HUES6 (cell line): ENCODE data around the gene RTN4R.
"Not testable (repeated sequence)": the region's sequence is repeated elsewhere in the genome, so short reads cannot be mapped to it uniquely, and the experiment has no call there.

Experiments
- H3K27ac ChIP-seq: 2 replicates; pipeline ENCODE4 v1.7.0; 2013; ENCODE audit warnings: low read depth, mild to moderate bottlenecking, low read length, inconsistent platforms
- H3K27me3 ChIP-seq: 2 replicates; pipeline ENCODE4 v1.6.1; 2013; ENCODE audit warnings: low read length; ENCODE audit not compliant: control insufficient read depth, insufficient read depth
- H3K36me3 ChIP-seq: 2 replicates; pipeline ENCODE4 v1.6.1; 2013; ENCODE audit warnings: low read length; ENCODE audit not compliant: control insufficient read depth, insufficient read depth
- H3K4me1 ChIP-seq: 2 replicates; pipeline ENCODE4 v1.6.1; 2013; ENCODE audit warnings: low read length; ENCODE audit not compliant: control insufficient read depth, insufficient read depth
- H3K4me3 ChIP-seq: 2 replicates; pipeline ENCODE4 v1.5.1; 2013; ENCODE audit warnings: low read depth, low read length
- H3K9ac ChIP-seq: one replicate; pipeline ENCODE4 v1.6.1; 2013; ENCODE audit warnings: mild to moderate bottlenecking, low read length
- H3K9me3 ChIP-seq: 2 replicates; pipeline ENCODE4 v1.6.1; 2013; ENCODE audit warnings: low read depth, low read length; ENCODE audit not compliant: control insufficient read depth, insufficient read depth

The RTN4R gene

DNA sequence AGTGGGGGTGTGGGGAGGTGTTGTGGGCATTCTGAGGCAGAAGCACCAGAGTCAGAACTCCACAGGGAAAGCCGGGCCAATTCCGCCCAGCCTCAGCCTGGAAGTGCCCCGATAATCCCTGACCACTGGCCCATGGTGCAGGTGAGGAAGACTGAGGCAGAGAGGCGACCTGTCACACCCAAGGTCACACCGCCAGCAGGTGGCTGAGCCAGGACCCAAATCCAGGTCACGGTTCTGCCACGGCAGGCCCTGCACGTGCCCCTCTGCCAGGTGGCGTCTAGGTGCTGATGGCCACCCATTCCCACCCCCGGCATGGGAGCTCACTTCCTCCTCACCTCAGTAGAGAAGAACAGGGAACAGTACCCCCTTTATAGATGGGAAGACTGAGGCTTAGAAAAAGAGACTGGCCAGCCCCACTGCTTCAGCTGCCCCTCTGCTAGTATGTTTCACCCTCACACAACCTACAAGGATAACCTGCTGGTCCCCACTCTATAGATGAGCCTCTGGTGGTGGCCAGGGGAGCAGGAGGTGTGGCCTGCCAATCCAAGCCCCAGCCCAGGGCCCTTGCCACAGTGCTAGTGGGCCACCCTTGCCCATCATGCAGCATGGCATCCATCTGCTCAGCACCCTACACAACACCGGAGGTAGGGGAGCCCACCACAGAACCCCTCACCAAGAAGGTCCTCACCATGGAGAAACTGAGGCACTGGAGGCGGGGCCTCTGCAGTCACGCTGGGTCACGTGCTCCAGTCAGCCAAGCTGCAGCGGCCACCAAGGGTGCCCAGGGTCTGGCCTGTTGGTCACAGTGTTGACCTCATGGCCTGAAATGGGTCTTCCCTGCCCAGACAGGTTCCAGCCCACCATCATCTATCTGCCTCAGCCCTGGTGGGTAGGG lies 2.1 kb downstream of the RTN4R start:
- not testable (repeated sequence) for H3K27ac ChIP-seq, H3K4me3 ChIP-seq, H3K27me3 ChIP-seq, H3K9ac ChIP-seq, H3K36me3 ChIP-seq, H3K9me3 ChIP-seq
- peaks cover 15% of the 10 kb centered on the region for H3K4me1 ChIP-seq

DNA sequence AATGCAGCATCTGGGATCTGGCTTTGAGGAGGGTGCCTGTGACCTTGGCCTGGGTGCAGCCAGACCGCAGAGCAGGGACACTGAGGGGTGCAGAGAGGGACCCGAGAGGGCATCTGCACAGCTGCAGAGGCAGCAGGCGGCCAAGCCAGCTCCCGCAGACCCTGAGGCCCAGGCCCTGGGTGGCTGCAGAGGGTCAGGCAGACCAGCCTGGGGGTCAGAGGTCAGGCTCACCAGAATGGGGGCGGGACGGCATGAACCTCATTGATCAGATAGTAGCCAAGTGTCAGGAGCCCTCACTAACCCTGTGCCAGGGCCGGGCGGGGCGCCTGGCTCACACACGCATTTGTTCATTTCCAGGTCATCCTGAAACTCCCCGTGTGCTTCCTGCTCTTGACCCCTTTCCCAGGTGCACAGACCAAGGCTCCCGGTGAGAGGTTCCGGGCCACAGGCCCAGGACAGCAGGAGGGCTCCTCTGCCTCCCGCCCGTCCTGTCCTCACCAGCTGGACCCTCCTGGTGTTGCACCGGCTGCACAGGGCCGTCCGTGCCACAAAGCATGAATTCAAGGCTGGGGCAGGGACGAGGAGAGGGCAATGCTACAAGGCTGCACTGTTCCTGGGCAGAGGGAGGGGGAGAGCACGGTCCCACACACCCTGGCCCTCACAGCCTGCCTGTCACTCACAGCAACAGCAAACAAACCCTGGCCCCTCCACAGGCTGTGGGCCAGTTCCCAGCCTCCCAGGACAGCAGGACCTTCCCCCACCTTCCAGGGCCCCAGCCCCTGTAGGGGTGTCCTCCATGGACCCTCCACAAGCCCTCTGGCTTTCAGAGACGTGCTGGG lies 3.3 kb downstream of the RTN4R start:
- H3K9ac ChIP-seq, result no peak overlapping the region
- peaks cover 9% of the 10 kb centered on the region for H3K4me1 ChIP-seq
- H3K27ac ChIP-seq, result no peak overlapping the region
- H3K36me3 ChIP-seq, result no peaks in the 10 kb centered on the region
- peaks cover 6% of the 10 kb centered on the region; the same call in 1 of the 2 replicates for H3K27me3 ChIP-seq
- H3K4me3 ChIP-seq, result no peak overlapping the region
- H3K9me3 ChIP-seq, result no peaks in the 10 kb centered on the region

DNA sequence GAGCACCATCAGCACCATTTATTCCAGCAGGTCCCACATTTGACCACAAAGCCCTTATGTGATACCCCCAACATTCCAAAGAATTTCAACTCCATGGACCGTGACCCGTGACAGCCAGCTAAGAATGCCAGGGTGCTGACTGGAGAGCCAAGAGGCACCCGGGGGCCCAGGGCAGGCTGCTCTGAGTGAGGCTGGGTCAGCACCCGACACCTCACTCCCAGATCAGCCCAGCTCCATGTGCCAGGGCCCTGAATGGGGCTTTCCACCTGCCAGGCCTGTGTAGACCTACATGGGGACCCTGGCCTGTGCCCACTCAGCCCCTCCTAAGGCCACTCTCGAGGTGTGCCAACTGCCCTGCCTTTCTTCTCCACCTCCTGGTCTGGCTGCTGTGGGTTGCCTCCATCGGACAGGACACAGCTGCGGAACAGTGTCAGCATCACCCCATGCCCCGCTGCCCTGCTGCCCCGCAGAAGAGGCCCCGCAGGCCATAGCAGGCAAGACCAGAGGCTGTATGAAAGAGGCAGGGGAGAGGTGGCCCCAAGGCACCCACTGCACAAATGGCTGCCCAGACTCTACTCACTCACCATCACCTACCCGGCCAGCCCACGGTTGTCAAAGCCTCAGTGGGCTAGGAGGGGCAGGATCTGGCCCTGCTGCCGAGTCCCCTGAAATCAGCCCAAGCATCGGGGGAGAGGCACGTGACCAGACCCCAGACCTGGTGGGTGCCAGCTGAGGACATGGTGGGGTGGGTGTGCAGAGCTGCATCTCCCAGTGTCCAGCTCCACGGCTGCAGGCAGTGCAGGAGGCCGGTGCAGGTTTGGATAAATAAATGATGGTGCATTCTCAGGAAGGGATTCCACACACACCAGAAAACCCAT lies 4.5 kb downstream of the RTN4R start:
- H3K4me1 ChIP-seq, H3K9ac ChIP-seq, H3K9me3 ChIP-seq, H3K36me3 ChIP-seq, H3K4me3 ChIP-seq, H3K27ac ChIP-seq, H3K27me3 ChIP-seq: not testable (repeated sequence)

DNA sequence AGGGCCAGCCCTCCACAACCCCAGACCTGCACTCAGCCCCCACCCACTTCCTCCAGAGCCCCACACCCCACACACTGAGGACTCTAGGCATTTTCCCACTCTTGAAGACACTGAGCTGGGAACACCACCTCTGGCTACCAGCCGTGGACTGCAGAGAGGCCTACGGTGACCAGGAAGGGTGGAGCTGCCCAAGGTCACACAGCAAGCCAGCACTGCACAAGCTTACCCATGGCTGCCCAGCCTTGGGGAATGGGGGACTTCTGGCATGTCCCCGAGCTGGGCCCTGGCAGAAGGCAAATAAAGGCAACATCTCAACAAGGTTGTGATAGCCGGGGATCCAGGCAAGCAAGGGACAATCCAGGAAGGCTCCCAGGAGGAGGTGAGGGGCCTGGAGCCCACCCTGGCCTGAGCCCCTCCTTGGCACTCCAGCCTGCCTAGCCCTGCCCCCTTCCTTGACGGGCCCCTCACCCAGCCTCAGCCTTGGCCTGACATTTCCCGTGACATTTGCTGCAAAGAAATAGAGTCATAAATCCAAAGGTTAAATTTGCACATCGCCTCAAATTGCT lies 5.5 kb downstream of the RTN4R start:
- Histone ChIP-seq H3K9ac (no peak overlapping the region), H3K4me3 (no peak overlapping the region), H3K4me1 (peaks cover 4% of the 10 kb centered on the region; the same call in 1 of the 2 replicates), H3K9me3 (no peaks in the 10 kb centered on the region), H3K36me3 (no peaks in the 10 kb centered on the region), H3K27ac (no peak overlapping the region), H3K27me3 (peaks cover 6% of the 10 kb centered on the region; the same call in 1 of the 2 replicates)

DNA sequence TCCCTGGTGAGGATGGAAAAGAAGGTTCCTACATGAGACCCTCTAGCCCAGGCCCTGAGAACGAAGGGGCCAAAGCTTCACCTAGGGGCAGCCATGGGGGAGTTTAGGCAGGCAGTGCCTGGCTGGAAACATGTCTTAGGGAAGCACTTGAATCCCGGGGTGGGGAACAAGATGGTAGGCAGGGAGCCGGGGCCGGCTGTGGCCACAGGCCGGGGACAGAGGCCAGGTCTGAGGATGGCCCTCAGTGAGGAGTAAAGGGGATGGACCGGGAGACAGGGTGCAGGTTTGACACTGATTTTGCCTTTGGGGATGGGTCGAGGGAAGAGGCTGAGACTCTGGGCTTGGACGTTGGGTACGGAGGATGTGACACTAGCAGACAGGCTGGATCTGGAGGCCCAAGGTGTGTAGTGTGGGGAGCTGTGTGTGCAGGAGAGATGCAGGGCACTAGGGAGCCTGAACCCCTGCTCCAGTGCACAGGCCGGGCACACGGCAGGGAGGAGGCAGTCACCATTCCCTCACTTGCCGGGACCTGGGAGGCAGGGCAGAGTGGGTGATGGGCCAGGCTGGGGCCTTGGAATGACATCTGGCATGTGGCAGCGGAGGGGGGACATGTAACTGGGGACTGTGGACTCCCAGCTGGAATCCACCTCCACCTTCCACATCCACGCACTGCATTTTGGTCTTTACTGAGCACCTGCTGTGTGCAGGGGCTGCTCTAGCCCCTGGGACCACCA lies 6.1 kb downstream of the RTN4R start:
- H3K4me1 ChIP-seq, result peaks cover 1% of the 10 kb centered on the region; the same call in 1 of the 2 replicates
- H3K27me3 ChIP-seq, result peaks cover 2% of the 10 kb centered on the region; the same call in 1 of the 2 replicates
- H3K36me3 ChIP-seq, result no peaks in the 10 kb centered on the region
- H3K9ac ChIP-seq, result no peak overlapping the region
- no peak overlapping the region for H3K4me3 ChIP-seq
- H3K27ac ChIP-seq, result no peak overlapping the region
- H3K9me3 ChIP-seq, result no peaks in the 10 kb centered on the region

DNA sequence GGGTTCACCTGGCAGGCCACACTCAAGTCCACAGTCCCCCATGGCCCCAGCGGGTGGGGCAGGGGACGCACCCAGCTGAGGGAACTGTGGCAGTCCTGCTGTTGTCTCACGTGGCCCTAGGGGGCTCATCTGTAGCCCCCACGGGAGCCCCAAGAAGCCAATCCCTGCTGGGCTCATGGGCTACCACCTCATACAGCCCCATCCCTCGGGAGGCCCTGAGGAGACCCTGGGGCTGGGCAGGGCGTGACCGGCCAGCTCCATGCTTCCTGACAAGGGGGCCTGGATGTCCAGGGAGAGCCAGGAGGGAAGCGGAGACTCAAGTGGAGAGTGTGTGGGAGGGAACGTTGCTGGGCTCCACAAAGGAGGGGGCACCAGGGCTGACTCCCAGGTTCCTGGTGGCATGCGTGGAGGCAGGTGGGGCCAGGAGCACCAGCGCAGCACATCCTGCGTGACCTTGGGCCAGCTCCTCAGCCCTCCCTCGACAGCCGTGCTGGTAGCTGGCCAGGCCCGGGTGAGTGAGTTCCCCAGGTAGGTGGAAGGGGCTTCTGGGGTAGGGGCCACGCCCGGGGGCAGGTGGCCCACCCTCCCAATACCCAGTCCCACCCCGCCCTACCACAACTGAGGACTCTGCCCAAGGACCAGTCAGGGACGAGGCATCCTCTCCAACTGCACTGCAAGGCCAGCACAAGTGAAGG lies 7.9 kb downstream of the RTN4R start:
- Histone ChIP-seq H3K27me3 (no peaks in the 10 kb centered on the region), H3K4me1 (no peaks in the 10 kb centered on the region), H3K27ac (no peak overlapping the region), H3K36me3 (no peaks in the 10 kb centered on the region), H3K4me3 (no peak overlapping the region), H3K9ac (no peak overlapping the region), H3K9me3 (no peaks in the 10 kb centered on the region)

DNA sequence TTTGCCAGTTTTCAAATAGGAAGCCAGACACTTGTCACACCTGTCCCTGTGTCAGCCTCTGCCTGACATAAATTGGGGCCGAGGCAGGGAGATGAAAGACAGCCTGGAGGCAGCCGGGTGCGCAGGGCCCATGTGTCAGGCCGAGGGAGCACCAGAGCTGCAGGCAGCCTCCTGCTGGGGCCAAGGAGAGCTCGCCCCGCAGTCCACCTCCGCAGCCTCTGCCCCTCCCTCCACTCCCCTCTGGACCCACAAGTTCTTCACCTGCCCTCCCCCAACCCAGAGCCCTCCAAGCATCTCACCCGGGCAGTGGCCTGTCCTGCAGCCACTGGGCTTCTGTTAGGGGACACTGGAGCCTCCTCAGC lies 8.8 kb downstream of the RTN4R start:
- H3K36me3 ChIP-seq, result no peaks in the 10 kb centered on the region
- H3K4me1 ChIP-seq, result no peaks in the 10 kb centered on the region
- no peaks in the 10 kb centered on the region for H3K27me3 ChIP-seq
- H3K27ac ChIP-seq, result no peak overlapping the region
- no peaks in the 10 kb centered on the region for H3K9me3 ChIP-seq
- H3K9ac ChIP-seq, result no peak overlapping the region
- H3K4me3 ChIP-seq, result no peak overlapping the region

DNA sequence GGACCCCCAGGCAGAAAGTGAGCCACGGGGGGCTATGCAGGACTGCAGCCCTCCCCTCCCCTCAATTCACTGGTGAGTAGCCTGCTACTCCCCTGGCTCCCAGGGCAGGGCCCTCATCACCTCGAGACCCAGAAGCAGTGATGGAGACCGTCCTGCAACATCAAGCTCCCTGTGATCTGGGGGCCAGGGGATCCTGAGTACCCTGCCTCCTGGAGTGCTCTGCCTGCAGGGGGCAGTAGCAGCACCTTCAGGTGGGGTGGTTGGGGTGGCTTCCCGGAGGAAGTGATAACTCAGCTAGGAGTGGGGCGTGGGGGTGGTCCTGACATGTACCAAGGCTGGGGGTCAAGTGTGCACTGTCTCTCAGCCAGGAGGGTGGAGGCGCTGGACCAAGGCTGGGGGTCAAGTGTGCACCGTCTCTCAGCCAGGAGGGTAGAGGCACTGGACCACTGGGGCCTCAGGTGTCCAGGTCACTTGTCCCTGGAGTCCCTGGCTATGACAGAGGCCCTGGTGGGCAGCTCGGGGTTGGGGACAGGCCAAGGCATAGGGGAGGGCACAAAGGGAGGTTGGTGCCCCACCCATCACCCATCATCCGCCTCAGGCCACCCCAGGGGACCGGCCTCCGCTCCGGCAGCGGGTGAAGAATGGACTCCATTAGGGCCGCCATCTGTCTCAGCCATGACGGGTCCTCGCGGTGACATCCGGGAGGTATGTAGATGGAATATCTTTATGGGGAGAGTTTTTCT lies 9.4 kb downstream of the RTN4R start:
- H3K4me3 ChIP-seq, result no peak overlapping the region
- H3K4me1 ChIP-seq, result no peaks in the 10 kb centered on the region
- H3K9ac ChIP-seq, result no peak overlapping the region
- H3K9me3 ChIP-seq, result no peaks in the 10 kb centered on the region
- H3K27ac ChIP-seq, result no peak overlapping the region
- H3K36me3 ChIP-seq, result no peaks in the 10 kb centered on the region
- no peaks in the 10 kb centered on the region for H3K27me3 ChIP-seq

DNA sequence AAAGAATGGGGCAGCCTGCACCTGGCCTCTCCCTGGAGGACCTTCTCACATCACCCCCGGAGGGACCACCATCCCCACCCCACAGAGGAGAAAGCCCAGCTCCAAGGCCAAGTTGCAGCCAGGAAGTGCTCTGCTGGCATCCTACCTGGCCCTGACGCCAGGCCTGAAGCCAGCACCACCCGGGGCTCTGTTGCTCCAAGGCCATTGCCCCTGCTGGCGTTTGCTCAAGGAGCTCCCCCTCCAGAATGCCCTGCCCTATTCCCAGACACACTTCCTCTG lies 10.2 kb downstream of the RTN4R start:
- Histone ChIP-seq H3K36me3 (no peaks in the 10 kb centered on the region), H3K9me3 (no peaks in the 10 kb centered on the region), H3K4me1 (no peaks in the 10 kb centered on the region), H3K9ac (no peak overlapping the region), H3K27ac (no peak overlapping the region), H3K27me3 (no peaks in the 10 kb centered on the region), H3K4me3 (no peak overlapping the region)
